RKO (cell line): ENCODE results near the gene TP53BP1.
"Not testable (repeated sequence)": the region's sequence is repeated elsewhere in the genome, so short reads cannot be mapped to it uniquely, and the experiment has no call there.

Experiments used
- DNase-seq: peaks from one replicate; pipeline ENCODE4 v3.0.0-alpha.2; 2016; ENCODE audit warnings: low spot score

Gene TP53BP1

GRCh38 chr15:43492673-43493601, at the start of gene TP53BP1:
Gene TP53BP1, minus strand, starts transcription at chr15:43493156. Its CDS starts 113 bp downstream, at chr15:43493043.
- DNase-seq: peak; percentile 94

- DNase-seq: peak; percentile 12
Measured at GRCh38 chr15:43541785-43542184, 48.8 kb upstream of the TP53BP1 start.

DNA sequence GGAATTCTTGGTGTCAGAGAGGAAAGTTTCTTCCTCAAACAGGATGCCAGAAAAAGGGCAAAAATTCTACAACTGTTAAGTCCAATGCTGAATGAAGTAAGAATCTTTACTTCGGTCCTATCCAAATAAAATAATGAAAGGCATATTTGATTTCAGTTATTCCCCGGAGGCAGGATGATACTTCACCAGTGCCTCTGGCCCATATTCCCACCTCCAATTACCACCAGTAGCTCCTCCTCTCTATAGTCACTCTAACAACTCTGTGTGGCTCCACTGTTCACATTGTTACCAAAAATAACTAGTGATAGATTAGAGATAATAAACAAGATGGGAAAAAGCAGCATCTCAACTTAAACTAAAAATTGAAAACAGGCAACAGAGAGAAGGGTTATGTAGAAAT, 45.1 kb upstream of the TP53BP1 start:
- DNase-seq: no peak

GRCh38 chr15:43534897-43535296, 41.9 kb upstream of the TP53BP1 start:
- no peak for DNase-seq

DNA sequence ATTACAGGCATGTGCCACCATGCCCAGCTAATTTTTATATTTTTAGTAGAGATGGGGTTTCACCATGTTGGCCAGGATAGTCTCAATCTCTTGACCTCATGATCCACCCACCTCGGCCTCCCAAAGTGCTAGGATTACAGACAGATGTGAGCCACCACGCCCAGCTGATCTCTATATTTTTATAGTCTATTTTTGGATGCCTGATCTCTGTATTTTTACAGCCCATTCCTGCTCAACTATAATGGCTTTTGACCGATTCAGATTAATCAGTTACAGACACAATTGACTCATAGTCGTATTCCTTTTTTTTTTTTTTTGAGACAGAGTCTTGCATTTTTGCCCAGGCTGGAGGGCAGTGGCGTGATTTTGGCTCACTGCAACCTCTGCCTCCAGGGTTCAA, 39.9 kb upstream of the TP53BP1 start:
- not testable (repeated sequence) for DNase-seq

- no peak for DNase-seq
Measured at GRCh38 chr15:43531018-43531670, 38.2 kb upstream of the TP53BP1 start.

GRCh38 chr15:43529587-43530345, 36.8 kb upstream of the TP53BP1 start:
- DNase-seq: peak; percentile 32

DNA sequence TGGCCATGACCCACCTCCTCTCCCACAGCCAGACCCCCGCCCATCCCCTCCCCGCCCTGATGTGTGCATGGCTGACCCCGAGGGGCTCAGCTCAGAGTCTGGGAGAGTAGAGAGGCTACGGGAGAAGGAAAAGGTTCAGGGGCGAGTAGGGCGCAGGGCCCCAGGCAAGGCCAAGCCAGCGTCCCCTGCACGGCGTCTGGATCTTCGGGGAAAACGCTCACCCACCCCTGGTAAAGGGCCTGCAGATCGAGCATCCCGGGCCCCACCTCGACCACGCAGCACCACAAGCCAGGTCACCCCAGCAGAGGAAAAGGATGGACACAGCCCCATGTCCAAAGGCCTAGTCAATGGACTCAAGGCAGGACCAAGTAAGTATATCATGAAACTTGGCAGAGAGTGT, 36.2 kb upstream of the TP53BP1 start:
- DNase-seq: no peak

DNA sequence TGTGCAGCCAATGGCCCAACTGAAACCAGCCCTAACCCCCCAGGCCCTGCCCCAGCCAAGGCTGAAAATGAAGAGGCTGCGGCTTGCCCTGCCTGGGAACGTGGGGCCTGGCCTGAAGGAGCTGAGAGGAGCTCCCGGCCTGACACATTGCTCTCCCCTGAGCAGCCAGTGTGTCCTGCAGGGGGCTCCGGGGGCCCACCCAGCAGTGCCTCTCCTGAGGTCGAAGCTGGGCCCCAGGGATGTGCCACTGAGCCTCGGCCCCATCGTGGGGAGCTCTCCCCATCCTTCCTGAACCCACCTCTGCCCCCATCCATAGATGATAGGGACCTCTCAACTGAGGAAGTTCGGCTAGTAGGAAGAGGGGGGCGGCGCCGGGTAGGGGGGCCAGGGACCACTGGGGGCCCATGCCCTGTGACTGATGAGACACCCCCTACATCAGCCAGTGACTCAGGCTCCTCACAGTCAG, 35.6 kb upstream of the TP53BP1 start:
- DNase-seq: no peak

GRCh38 chr15:43527802-43528541, 35.0 kb upstream of the TP53BP1 start:
- no peak for DNase-seq

- no peak for DNase-seq
Measured at GRCh38 chr15:43527016-43527801, 34.3 kb upstream of the TP53BP1 start.

- DNase-seq: no peak
Measured at GRCh38 chr15:43526261-43526930, 33.4 kb upstream of the TP53BP1 start.

DNA sequence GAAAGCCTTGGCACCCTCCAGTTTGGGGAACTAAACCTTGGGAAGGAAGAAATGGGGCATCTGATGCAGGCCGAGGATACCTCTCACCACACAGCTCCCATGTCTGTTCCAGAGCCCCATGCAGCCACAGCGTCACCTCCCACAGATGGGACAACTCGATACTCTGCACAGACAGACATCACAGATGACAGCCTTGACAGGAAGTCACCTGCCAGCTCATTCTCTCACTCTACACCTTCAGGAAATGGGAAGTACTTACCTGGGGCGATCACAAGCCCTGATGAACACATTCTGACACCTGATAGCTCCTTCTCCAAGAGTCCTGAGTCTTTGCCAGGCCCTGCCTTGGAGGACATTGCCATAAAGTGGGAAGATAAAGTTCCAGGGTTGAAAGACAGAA, 32.2 kb upstream of the TP53BP1 start:
- no peak for DNase-seq

DNA sequence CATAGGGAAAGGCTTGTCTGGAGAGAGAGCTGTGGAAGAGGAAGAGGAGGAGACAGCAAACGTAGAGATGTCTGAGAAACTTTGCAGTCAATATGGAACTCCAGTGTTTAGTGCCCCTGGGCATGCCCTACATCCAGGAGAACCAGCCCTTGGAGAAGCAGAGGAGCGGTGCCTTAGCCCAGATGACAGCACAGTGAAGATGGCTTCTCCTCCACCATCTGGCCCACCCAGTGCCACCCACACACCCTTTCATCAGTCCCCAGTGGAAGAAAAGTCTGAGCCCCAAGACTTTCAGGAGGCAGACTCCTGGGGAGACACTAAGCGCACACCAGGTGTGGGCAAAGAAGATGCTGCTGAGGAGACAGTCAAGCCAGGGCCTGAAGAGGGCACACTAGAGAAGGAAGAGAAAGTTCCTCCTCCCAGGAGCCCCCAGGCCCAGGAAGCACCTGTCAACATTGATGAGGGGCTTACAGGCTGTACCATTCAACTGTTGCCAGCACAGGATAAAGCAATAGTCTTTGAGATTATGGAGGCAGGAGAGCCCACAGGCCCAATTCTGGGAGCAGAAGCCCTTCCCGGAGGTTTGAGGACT, 31.4 kb upstream of the TP53BP1 start:
- no peak for DNase-seq

DNA sequence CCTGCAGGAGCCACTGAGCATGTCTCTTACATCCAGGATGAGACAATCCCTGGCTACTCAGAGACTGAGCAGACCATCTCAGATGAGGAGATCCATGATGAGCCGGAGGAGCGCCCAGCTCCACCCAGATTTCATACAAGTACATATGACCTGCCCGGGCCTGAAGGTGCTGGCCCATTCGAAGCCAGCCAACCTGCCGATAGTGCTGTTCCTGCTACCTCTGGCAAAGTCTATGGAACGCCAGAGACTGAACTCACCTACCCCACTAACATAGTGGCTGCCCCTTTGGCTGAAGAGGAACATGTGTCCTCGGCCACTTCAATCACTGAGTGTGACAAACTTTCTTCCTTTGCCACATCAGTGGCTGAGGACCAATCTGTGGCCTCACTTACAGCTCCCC, 30.7 kb upstream of the TP53BP1 start:
- DNase-seq: no peak

DNA sequence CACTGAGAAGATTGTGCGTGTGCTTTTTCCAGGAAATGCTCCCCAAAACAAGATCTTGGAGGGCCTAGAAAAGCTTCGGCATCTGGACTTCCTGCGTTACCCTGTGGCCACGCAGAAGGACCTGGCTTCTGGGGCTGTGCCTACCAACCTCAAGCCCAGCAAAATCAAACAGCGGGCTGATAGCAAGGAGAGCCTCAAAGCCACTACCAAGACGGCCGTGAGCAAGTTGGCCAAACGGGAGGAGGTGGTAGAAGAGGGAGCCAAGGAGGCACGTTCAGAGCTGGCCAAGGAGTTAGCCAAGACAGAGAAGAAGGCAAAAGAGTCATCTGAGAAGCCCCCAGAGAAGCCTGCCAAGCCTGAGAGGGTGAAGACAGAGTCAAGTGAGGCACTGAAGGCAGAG, 29.3 kb upstream of the TP53BP1 start:
- no peak for DNase-seq

DNA sequence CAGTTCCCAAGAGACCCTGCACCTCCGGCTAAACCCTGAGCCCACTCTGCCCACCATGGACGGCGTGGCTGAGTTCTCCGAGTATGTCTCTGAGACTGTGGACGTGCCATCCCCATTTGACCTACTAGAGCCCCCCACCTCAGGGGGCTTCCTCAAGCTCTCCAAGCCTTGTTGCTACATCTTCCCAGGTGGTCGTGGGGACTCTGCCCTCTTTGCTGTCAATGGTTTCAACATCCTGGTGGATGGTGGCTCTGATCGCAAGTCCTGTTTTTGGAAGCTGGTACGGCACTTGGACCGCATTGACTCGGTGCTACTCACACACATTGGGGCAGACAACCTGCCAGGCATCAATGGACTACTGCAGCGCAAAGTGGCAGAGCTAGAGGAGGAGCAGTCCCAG, 28.5 kb upstream of the TP53BP1 start:
- DNase-seq: no peak

DNA sequence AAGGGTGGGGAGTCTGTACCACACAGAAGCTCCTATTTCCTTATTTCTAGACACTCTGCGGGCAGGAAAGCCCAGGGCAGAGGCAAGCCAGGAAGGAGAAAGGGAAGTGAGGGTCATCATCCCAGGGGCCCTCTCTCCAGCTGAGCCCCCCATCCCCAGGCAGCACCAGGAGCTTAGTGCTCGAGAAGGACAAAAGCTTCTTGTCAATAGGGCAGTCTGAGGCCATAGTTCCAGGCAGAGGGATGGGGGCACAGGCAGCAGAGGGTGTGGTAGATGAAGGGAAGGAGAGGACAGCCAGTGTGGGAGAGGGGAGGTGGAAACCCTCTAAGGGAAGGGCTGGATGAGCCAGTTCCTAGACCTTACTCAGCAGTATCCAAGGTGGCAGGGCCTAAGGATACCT, 27.2 kb upstream of the TP53BP1 start:
- no peak for DNase-seq

- DNase-seq: no peak
Measured at GRCh38 chr15:43519196-43519595, 26.2 kb upstream of the TP53BP1 start.

DNA sequence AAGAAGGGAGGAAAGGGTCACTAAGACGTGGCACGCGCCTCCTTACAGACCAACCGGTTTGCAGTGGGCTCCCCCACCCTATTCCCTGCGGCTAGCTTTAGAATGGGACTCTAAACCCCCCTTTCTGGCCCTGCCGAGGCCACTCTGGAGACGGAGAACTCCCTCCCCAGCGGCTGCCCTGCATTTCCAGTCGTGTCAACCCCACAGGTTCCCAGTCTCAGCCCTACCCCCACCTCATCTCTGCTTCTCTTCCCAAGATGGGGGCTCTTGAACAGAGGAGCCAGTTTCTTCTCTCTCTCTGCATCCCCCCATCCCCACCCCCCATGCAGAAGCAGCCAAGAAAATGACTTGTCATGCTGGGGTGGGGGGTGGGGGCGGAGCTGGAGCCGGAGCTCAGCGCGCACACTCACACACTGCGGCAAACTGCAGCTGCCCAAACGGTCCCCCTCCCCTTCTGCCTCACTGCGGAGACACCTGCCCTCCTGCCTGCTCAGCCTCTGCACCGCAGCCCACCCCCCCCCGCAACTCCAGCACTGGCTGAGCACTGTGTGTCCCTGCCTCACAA, 25.3 kb upstream of the TP53BP1 start:
- DNase-seq: no peak
